H54 (cell line): Measurements from ENCODE around the gene URB1.
"Not testable (repeated sequence)": the region's sequence is repeated elsewhere in the genome, so short reads cannot be mapped to it uniquely, and the experiment has no call there.

Experiments
- DNase-seq: peaks from one replicate; pipeline ENCODE4 v3.0.0; 2011; ENCODE audit warnings: low spot score, mixed read lengths; ENCODE audit not compliant: insufficient read length
- FAIRE-seq: peaks from 3 replicates; lab custom pipeline; 2011; peaks lifted over from hg19 to GRCh38; lab: Jason Lieb, UNC
- POLR2A ChIP-seq: IDR thresholded peaks from 2 replicates; pipeline ENCODE4 v1.6.1; 2011; ENCODE audit warnings: low read depth, mild to moderate bottlenecking, low read length

The URB1 gene

GRCh38 chr21:32393677-32394001 lies 827 bp upstream of the URB1 start:
- FAIRE-seq (no peak), DNase-seq (no peak)
- TF ChIP-seq POLR2A, result no peak

- DNase-seq (no peak), FAIRE-seq (no peak)
- no peak for TF ChIP-seq POLR2A
Measured at GRCh38 chr21:32392299-32392879, 423 bp downstream of the URB1 start.

GRCh38 chr21:32391755-32392154 lies 1.1 kb downstream of the URB1 start:
- DNase-seq, result no peak
- no peak for TF ChIP-seq POLR2A
- FAIRE-seq, result no peak

- FAIRE-seq, DNase-seq: not testable (repeated sequence)
Measured at GRCh38 chr21:32390537-32391224, 2.1 kb downstream of the URB1 start.

GRCh38 chr21:32389337-32390015 lies 3.3 kb downstream of the URB1 start:
- no peak for DNase-seq
- no peak for TF ChIP-seq POLR2A
- no peak for FAIRE-seq

GRCh38 chr21:32388306-32388705 lies 4.5 kb downstream of the URB1 start:
- DNase-seq (no peak), FAIRE-seq (no peak)
- no peak for TF ChIP-seq POLR2A

GRCh38 chr21:32387151-32387550 lies 5.7 kb downstream of the URB1 start:
- FAIRE-seq (no peak), DNase-seq (no peak)
- TF ChIP-seq POLR2A, result no peak

GRCh38 chr21:32386195-32386870 lies 6.5 kb downstream of the URB1 start:
- TF ChIP-seq POLR2A, result no peak
- FAIRE-seq (no peak), DNase-seq (no peak)

GRCh38 chr21:32383812-32384211 lies 9.0 kb downstream of the URB1 start:
- no peak for TF ChIP-seq POLR2A
- DNase-seq (no peak), FAIRE-seq (no peak)

- no peak for FAIRE-seq
- DNase-seq, result no peak
- no peak for TF ChIP-seq POLR2A
Measured at GRCh38 chr21:32382108-32382644, 10.6 kb downstream of the URB1 start.

GRCh38 chr21:32381571-32381970 lies 11.2 kb downstream of the URB1 start:
- TF ChIP-seq POLR2A, result no peak
- DNase-seq, result no peak
- no peak for FAIRE-seq

- no peak for FAIRE-seq
- no peak for DNase-seq
- TF ChIP-seq POLR2A, result no peak
Measured at GRCh38 chr21:32380940-32381339, 11.9 kb downstream of the URB1 start.

GRCh38 chr21:32378956-32379355 lies 13.9 kb downstream of the URB1 start:
- TF ChIP-seq POLR2A, result no peak
- no peak for DNase-seq

GRCh38 chr21:32377991-32378390 lies 14.8 kb downstream of the URB1 start:
- FAIRE-seq (no peak), DNase-seq (no peak)
- TF ChIP-seq POLR2A, result no peak

More at GRCh38 chr21:32378956-32379355, 13.9 kb downstream of the URB1 start:
- FAIRE-seq, result no peak
